ENCODE data around the gene RAD51. TPM values are rescaled to one million over a fixed set of nuclear protein-coding genes. Genes with fewer than 3 reads are reported as not detected.
A peak's percentile ranks its signal among the peaks of the same experiment; 100 is the strongest.
"Not testable (repeated sequence)": the region's sequence is repeated elsewhere in the genome, so short reads cannot be mapped to it uniquely, and the experiment has no call there.

RAD51 gene
- 1 to 10 TPM in 1 of 4 donors, not detected in 3; 3.0 TPM for total RNA-seq

GRCh38 chr15:40694688-40695468 lies at the start of gene RAD51:
Gene RAD51, plus strand, starts transcription at chr15:40695174. Its CDS starts 3,585 bp downstream, at chr15:40698759.
- H3K4me1 ChIP-seq = peaks cover 0 to 23% (median 10%) of the 10 kb centered on the region in 3 donors
- H3K36me3 ChIP-seq = peaks cover 0 to 27% of the 10 kb centered on the region in 2 donors
- H3K4me3 ChIP-seq = peak within 1 kb of the TSS; percentile 50 to 83
- no peaks in the 10 kb centered on the region for H3K27me3 ChIP-seq
- no peaks in the 10 kb centered on the region for H3K9me3 ChIP-seq
- 0% methylated on average over 28 to 34 of the region's 81 CpGs for WGBS, 2 donors (ENCODE audit: low coverage in 1 of 2)
- peak; percentile 98 for ATAC-seq
- peak within 1 kb of the TSS; percentile 78 to 99 (median 98) for H3K27ac ChIP-seq
- peak; percentile 54 to 62 for TF ChIP-seq POLR2A (IDR thresholded peaks at IDR 0.05)
- no peak for TF ChIP-seq EP300 (IDR thresholded peaks at IDR 0.05)
- TF ChIP-seq POLR2AphosphoS5 (IDR thresholded peaks at IDR 0.05) = peak; percentile 85
- TF ChIP-seq, protein P1, sequence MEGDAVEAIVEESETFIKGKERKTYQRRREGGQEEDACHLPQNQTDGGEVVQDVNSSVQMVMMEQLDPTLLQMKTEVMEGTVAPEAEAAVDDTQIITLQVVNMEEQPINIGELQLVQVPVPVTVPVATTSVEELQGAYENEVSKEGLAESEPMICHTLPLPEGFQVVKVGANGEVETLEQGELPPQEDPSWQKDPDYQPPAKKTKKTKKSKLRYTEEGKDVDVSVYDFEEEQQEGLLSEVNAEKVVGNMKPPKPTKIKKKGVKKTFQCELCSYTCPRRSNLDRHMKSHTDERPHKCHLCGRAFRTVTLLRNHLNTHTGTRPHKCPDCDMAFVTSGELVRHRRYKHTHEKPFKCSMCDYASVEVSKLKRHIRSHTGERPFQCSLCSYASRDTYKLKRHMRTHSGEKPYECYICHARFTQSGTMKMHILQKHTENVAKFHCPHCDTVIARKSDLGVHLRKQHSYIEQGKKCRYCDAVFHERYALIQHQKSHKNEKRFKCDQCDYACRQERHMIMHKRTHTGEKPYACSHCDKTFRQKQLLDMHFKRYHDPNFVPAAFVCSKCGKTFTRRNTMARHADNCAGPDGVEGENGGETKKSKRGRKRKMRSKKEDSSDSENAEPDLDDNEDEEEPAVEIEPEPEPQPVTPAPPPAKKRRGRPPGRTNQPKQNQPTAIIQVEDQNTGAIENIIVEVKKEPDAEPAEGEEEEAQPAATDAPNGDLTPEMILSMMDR (IDR thresholded peaks at IDR 0.05) = no peak

- Histone ChIP-seq H3K36me3 (no peaks in the 10 kb centered on the region), H3K9me3 (no peaks in the 10 kb centered on the region), H3K4me1 (no peaks in the 10 kb centered on the region), H3K27me3 (no peaks in the 10 kb centered on the region), H3K27ac (no peak overlapping the region), H3K4me3 (no peak overlapping the region)
- TF ChIP-seq EP300 (IDR thresholded peaks at IDR 0.05) (no peak), POLR2AphosphoS5 (IDR thresholded peaks at IDR 0.05) (no peak), POLR2A (IDR thresholded peaks at IDR 0.05) (no peak)
- ATAC-seq = no peak
- 95 to 100% methylated on average over 1 of the region's 1 CpG for WGBS, 2 donors (ENCODE audit: low coverage in 1 of 2)
Observed at GRCh38 chr15:40647523-40647922, 47.5 kb upstream of the RAD51 start.

- Histone ChIP-seq H3K27ac (no peak overlapping the region), H3K27me3 (no peaks in the 10 kb centered on the region), H3K4me1 (no peaks in the 10 kb centered on the region), H3K36me3 (no peaks in the 10 kb centered on the region), H3K4me3 (no peak overlapping the region), H3K9me3 (no peaks in the 10 kb centered on the region)
- TF ChIP-seq, protein P1 (IDR thresholded peaks at IDR 0.05) = no peak
- TF ChIP-seq POLR2A (IDR thresholded peaks at IDR 0.05) (no peak), POLR2AphosphoS5 (IDR thresholded peaks at IDR 0.05) (no peak)
- no peak for ATAC-seq
Observed at GRCh38 chr15:40650479-40650878, 44.5 kb upstream of the RAD51 start.

DNA sequence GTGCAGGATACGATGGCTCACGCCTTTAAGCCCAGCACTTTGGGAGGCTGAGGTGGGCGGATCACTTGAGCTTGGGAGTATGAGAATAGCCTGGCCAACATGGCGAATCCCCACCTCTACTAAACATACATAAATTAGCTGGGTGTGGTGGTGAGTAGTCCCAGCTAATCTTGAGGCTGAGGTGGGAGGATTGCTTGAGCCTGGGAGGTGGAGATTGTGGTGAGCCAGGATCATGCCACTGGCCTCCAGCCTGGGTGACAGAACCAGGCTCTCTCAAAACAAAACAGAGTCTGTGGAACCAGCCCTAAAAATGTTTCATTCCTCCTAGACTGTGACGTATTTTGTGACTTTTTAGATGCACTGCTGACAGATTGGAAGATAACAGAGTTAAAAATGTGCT lies 34.3 kb upstream of the RAD51 start:
- no peaks in the 10 kb centered on the region for H3K4me1 ChIP-seq
- H3K4me3 ChIP-seq = no peak overlapping the region
- ATAC-seq = no peak
- no peaks in the 10 kb centered on the region for H3K36me3 ChIP-seq
- H3K27me3 ChIP-seq = no peaks in the 10 kb centered on the region
- H3K9me3 ChIP-seq = no peaks in the 10 kb centered on the region
- H3K27ac ChIP-seq = no peak overlapping the region
- TF ChIP-seq POLR2AphosphoS5 (IDR thresholded peaks at IDR 0.05) = no peak
- TF ChIP-seq, protein P1 (IDR thresholded peaks at IDR 0.05) = no peak
- TF ChIP-seq EP300 (IDR thresholded peaks at IDR 0.05) = no peak
- TF ChIP-seq POLR2A (IDR thresholded peaks at IDR 0.05) = no peak
- WGBS, 2 donors (ENCODE audit: low coverage in 1 of 2) = 86 to 95% methylated on average over 2 to 4 of the region's 5 CpGs

DNA sequence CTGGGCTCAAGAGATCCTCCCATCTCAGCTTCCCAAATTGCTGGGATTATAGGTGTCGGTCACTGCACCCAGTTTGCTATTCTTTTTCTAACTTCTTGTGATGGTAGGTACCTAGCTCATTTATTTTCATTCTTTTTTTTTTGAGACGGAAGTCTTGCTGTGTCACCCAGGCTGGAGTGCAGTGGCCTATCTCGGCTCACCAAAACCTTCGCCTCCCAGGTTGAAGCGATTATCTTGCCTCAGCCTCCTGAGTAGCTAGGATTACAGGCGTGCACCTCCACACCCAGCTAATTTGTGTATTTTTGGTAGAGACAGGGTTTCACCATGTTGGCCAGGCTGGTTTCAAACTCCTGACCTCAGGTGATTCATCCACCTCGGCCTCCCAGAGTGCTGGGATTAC lies 30.1 kb upstream of the RAD51 start:
- Histone ChIP-seq H3K27ac (no peak overlapping the region), H3K27me3 (no peaks in the 10 kb centered on the region), H3K36me3 (no peaks in the 10 kb centered on the region), H3K4me1 (no peaks in the 10 kb centered on the region), H3K9me3 (no peaks in the 10 kb centered on the region), H3K4me3 (no peak overlapping the region)
- WGBS, 2 donors (ENCODE audit: low coverage in 1 of 2) = 94 to 100% methylated on average over 2 to 7 of the region's 7 CpGs
- ATAC-seq = no peak
- TF ChIP-seq POLR2A (IDR thresholded peaks at IDR 0.05) = no peak
- TF ChIP-seq, protein P1 (IDR thresholded peaks at IDR 0.05) = no peak
- TF ChIP-seq POLR2AphosphoS5 (IDR thresholded peaks at IDR 0.05) = no peak
- TF ChIP-seq EP300 (IDR thresholded peaks at IDR 0.05) = no peak

- not testable (repeated sequence) for H3K27ac ChIP-seq, H3K4me3 ChIP-seq, H3K36me3 ChIP-seq, H3K9me3 ChIP-seq, ATAC-seq, H3K4me1 ChIP-seq, H3K27me3 ChIP-seq
- WGBS, 2 donors (ENCODE audit: low coverage in 1 of 2) = 94 to 96% methylated on average over 3 to 4 of the region's 6 CpGs
Observed at GRCh38 chr15:40676290-40676689, 18.7 kb upstream of the RAD51 start.

GRCh38 chr15:40676906-40677305 lies 18.1 kb upstream of the RAD51 start:
- not testable (repeated sequence) for H3K4me3 ChIP-seq, ATAC-seq, H3K27me3 ChIP-seq, H3K27ac ChIP-seq, H3K36me3 ChIP-seq, H3K9me3 ChIP-seq, H3K4me1 ChIP-seq
- no CpG with 5 or more reads among the region's 38 CpGs for WGBS, 2 donors (ENCODE audit: low coverage in 1 of 2)
